Measurements from ENCODE around the gene POLR2M.

The POLR2M gene

GRCh38 chr15:57738734-57739237 is 32.3 kb downstream of the POLR2M start:
- no peak overlapping the region for H3K27ac ChIP-seq (ENCODE audit: low read depth, low read length)
- H3K4me2 ChIP-seq (ENCODE audit: low read length), result no peak overlapping the region
- H3K9me3 ChIP-seq (ENCODE audit: control insufficient read depth, insufficient read depth, low read length), result no peaks in the 10 kb centered on the region
- TF ChIP-seq EZH2phosphoT487 (IDR thresholded peaks at IDR 0.05; ENCODE audit: borderline replicate concordance, low read length) (no peak), CTCF (IDR thresholded peaks at IDR 0.05; ENCODE audit: low read depth, low read length, poor library complexity, severe bottlenecking) (no peak)
- peaks cover 3% of the 10 kb centered on the region; the same call in 1 of the 2 replicates for H3K27me3 ChIP-seq (ENCODE audit: control insufficient read depth, low read length)
- H3K79me2 ChIP-seq (ENCODE audit: control insufficient read depth, low read length), result no peaks in the 10 kb centered on the region
- no peaks in the 10 kb centered on the region for H4K20me1 ChIP-seq (ENCODE audit: control insufficient read depth, insufficient read depth, low read depth, low read length)
- H3F3A ChIP-seq (ENCODE audit: control insufficient read depth, insufficient read depth), result no peaks in the 10 kb centered on the region
- H3K9me2 ChIP-seq (replicated peaks; ENCODE audit: control insufficient read depth, low read length), result no peaks in the 10 kb centered on the region
- no peaks in the 10 kb centered on the region for H3K4me1 ChIP-seq (ENCODE audit: control insufficient read depth, low read length)
- H3K36me3 ChIP-seq (ENCODE audit: control insufficient read depth, low read length), result no peaks in the 10 kb centered on the region
- no peak overlapping the region for H3K4me3 ChIP-seq (ENCODE audit: low read length)

GRCh38 chr15:57740048-57740447 is 33.5 kb downstream of the POLR2M start:
- no peak overlapping the region for H3K4me3 ChIP-seq (ENCODE audit: low read length)
- no peaks in the 10 kb centered on the region for H3K4me1 ChIP-seq (ENCODE audit: control insufficient read depth, low read length)
- TF ChIP-seq EZH2phosphoT487 (IDR thresholded peaks at IDR 0.05; ENCODE audit: borderline replicate concordance, low read length) (no peak), CTCF (IDR thresholded peaks at IDR 0.05; ENCODE audit: low read depth, low read length, poor library complexity, severe bottlenecking) (no peak)
- H3K9me3 ChIP-seq (ENCODE audit: control insufficient read depth, insufficient read depth, low read length), result no peaks in the 10 kb centered on the region
- no peaks in the 10 kb centered on the region for H3K9me2 ChIP-seq (replicated peaks; ENCODE audit: control insufficient read depth, low read length)
- H3K27ac ChIP-seq (ENCODE audit: low read depth, low read length), result no peak overlapping the region
- H3F3A ChIP-seq (ENCODE audit: control insufficient read depth, insufficient read depth), result no peaks in the 10 kb centered on the region
- no peaks in the 10 kb centered on the region for H3K79me2 ChIP-seq (ENCODE audit: control insufficient read depth, low read length)
- no peak overlapping the region for H3K4me2 ChIP-seq (ENCODE audit: low read length)
- H4K20me1 ChIP-seq (ENCODE audit: control insufficient read depth, insufficient read depth, low read depth, low read length), result no peaks in the 10 kb centered on the region
- no peaks in the 10 kb centered on the region for H3K36me3 ChIP-seq (ENCODE audit: control insufficient read depth, low read length)
- H3K27me3 ChIP-seq (ENCODE audit: control insufficient read depth, low read length), result peaks cover 3% of the 10 kb centered on the region; the same call in 1 of the 2 replicates

- Histone ChIP-seq H3K36me3 (ENCODE audit: control insufficient read depth, low read length) (no peaks in the 10 kb centered on the region), H3K4me2 (ENCODE audit: low read length) (no peak overlapping the region), H3K27ac (ENCODE audit: low read depth, low read length) (no peak overlapping the region), H4K20me1 (ENCODE audit: control insufficient read depth, insufficient read depth, low read depth, low read length) (no peaks in the 10 kb centered on the region), H3K9me2 (replicated peaks; ENCODE audit: control insufficient read depth, low read length) (no peaks in the 10 kb centered on the region), H3K79me2 (ENCODE audit: control insufficient read depth, low read length) (no peaks in the 10 kb centered on the region), H3K27me3 (ENCODE audit: control insufficient read depth, low read length) (peaks cover 3% of the 10 kb centered on the region; the same call in 1 of the 2 replicates), H3K9me3 (ENCODE audit: control insufficient read depth, insufficient read depth, low read length) (no peaks in the 10 kb centered on the region), H3K4me3 (ENCODE audit: low read length) (no peak overlapping the region), H3F3A (ENCODE audit: control insufficient read depth, insufficient read depth) (no peaks in the 10 kb centered on the region), H3K4me1 (ENCODE audit: control insufficient read depth, low read length) (no peaks in the 10 kb centered on the region)
- TF ChIP-seq CTCF (IDR thresholded peaks at IDR 0.05; ENCODE audit: low read depth, low read length, poor library complexity, severe bottlenecking) (no peak), EZH2phosphoT487 (IDR thresholded peaks at IDR 0.05; ENCODE audit: borderline replicate concordance, low read length) (no peak)
These were observed 34.6 kb downstream of the POLR2M start for GRCh38 chr15:57741089-57741488.

All from DOHH2 (cell line).